Measurements from ENCODE around the gene TRMU. TPM values are rescaled to one million over a fixed set of nuclear protein-coding genes. Genes with fewer than 3 reads are reported as not detected.

TRMU gene
- total and polyA plus RNA-seq, 4 donors: 24.1 to 42.3 (median 34.0) TPM

- Histone ChIP-seq H3K9me3 (ENCODE audit: control insufficient read depth in 4 of 4, insufficient read depth in 3 of 4, low read length in 3 of 4) (no peaks in the 10 kb centered on the region), H3K36me3 (ENCODE audit: control insufficient read depth in 4 of 4, insufficient read depth in 4 of 4, low read length in 4 of 4) (peaks cover 0 to 10% (median 0%) of the 10 kb centered on the region in 4 donors), H3K27ac (ENCODE audit: low read depth in 1 of 2, low read length in 1 of 2) (no peak overlapping the region), H3K4me3 (no peak overlapping the region), H3K27me3 (ENCODE audit: control insufficient read depth in 3 of 3, insufficient read depth in 3 of 3, low read length in 2 of 3) (no peaks in the 10 kb centered on the region), H3K4me1 (ENCODE audit: control insufficient read depth in 5 of 5, insufficient read depth in 5 of 5, low read length in 5 of 5) (peaks cover 0 to 7% (median 0%) of the 10 kb centered on the region in 5 donors), H3K9ac (ENCODE audit: insufficient read depth in 1 of 2, low read length in 2 of 2) (no peak overlapping the region)
- 89 to 93% methylated on average over 11 of the region's 11 CpGs for WGBS, 2 donors
- no peak for TF ChIP-seq CTCF (IDR thresholded peaks at IDR 0.05; ENCODE audit: control extremely low read depth, extremely low read depth)
- no peak for DNase-seq
- ATAC-seq (ENCODE audit: insufficient read depth, low FRiP score): no peak
Observed at GRCh38 chr22:46387748-46388147, 52.2 kb downstream of the TRMU start.

GRCh38 chr22:46388647-46389046, 53.1 kb downstream of the TRMU start:
- Histone ChIP-seq H3K9ac (ENCODE audit: insufficient read depth in 1 of 2, low read length in 2 of 2) (no peak overlapping the region), H3K36me3 (ENCODE audit: control insufficient read depth in 4 of 4, insufficient read depth in 4 of 4, low read length in 4 of 4) (peaks cover 0 to 10% (median 0%) of the 10 kb centered on the region in 4 donors), H3K27ac (ENCODE audit: low read depth in 1 of 2, low read length in 1 of 2) (no peak overlapping the region), H3K4me1 (ENCODE audit: control insufficient read depth in 5 of 5, insufficient read depth in 5 of 5, low read length in 5 of 5) (peaks cover 0 to 7% (median 0%) of the 10 kb centered on the region in 5 donors), H3K27me3 (ENCODE audit: control insufficient read depth in 3 of 3, insufficient read depth in 3 of 3, low read length in 2 of 3) (no peaks in the 10 kb centered on the region), H3K9me3 (ENCODE audit: control insufficient read depth in 4 of 4, insufficient read depth in 3 of 4, low read length in 3 of 4) (no peaks in the 10 kb centered on the region), H3K4me3 (no peak overlapping the region)
- 91 to 93% methylated on average over 10 of the region's 10 CpGs for WGBS, 2 donors
- ATAC-seq (ENCODE audit: insufficient read depth, low FRiP score) (no peak), DNase-seq (no peak)
- TF ChIP-seq CTCF (IDR thresholded peaks at IDR 0.05; ENCODE audit: control extremely low read depth, extremely low read depth): no peak

GRCh38 chr22:46389081-46389480, 53.6 kb downstream of the TRMU start:
- no peak for TF ChIP-seq CTCF (IDR thresholded peaks at IDR 0.05; ENCODE audit: control extremely low read depth, extremely low read depth)
- Histone ChIP-seq H3K9ac (ENCODE audit: insufficient read depth in 1 of 2, low read length in 2 of 2) (no peak overlapping the region), H3K4me1 (ENCODE audit: control insufficient read depth in 5 of 5, insufficient read depth in 5 of 5, low read length in 5 of 5) (peaks cover 0 to 7% (median 0%) of the 10 kb centered on the region in 5 donors), H3K27me3 (ENCODE audit: control insufficient read depth in 3 of 3, insufficient read depth in 3 of 3, low read length in 2 of 3) (no peaks in the 10 kb centered on the region), H3K4me3 (no peak overlapping the region), H3K27ac (ENCODE audit: low read depth in 1 of 2, low read length in 1 of 2) (no peak overlapping the region), H3K36me3 (ENCODE audit: control insufficient read depth in 4 of 4, insufficient read depth in 4 of 4, low read length in 4 of 4) (peaks cover 0 to 13% (median 0%) of the 10 kb centered on the region in 4 donors), H3K9me3 (ENCODE audit: control insufficient read depth in 4 of 4, insufficient read depth in 3 of 4, low read length in 3 of 4) (no peaks in the 10 kb centered on the region)
- DNase-seq (no peak), ATAC-seq (ENCODE audit: insufficient read depth, low FRiP score) (no peak)
- WGBS, 2 donors: 94 to 95% methylated on average over 30 of the region's 30 CpGs

- WGBS, 2 donors: 79 to 88% methylated on average over 20 of the region's 20 CpGs
- no peaks in the 10 kb centered on the region for H3K27me3 ChIP-seq (ENCODE audit: control insufficient read depth in 3 of 3, insufficient read depth in 3 of 3, low read length in 2 of 3)
- no peak for TF ChIP-seq CTCF (IDR thresholded peaks at IDR 0.05; ENCODE audit: control extremely low read depth, extremely low read depth)
- H3K4me1 ChIP-seq (ENCODE audit: control insufficient read depth in 5 of 5, insufficient read depth in 5 of 5, low read length in 5 of 5): peaks cover 0 to 7% (median 0%) of the 10 kb centered on the region in 5 donors
- no peak overlapping the region for H3K9ac ChIP-seq (ENCODE audit: insufficient read depth in 1 of 2, low read length in 2 of 2)
- peaks cover 0 to 13% (median 0%) of the 10 kb centered on the region in 4 donors for H3K36me3 ChIP-seq (ENCODE audit: control insufficient read depth in 4 of 4, insufficient read depth in 4 of 4, low read length in 4 of 4)
- no peaks in the 10 kb centered on the region for H3K9me3 ChIP-seq (ENCODE audit: control insufficient read depth in 4 of 4, insufficient read depth in 3 of 4, low read length in 3 of 4)
- H3K4me3 ChIP-seq: no peak overlapping the region
- no peak overlapping the region for H3K27ac ChIP-seq (ENCODE audit: low read depth in 1 of 2, low read length in 1 of 2)
- no peak for DNase-seq
- no peak for ATAC-seq (ENCODE audit: insufficient read depth, low FRiP score)
Observed at GRCh38 chr22:46390105-46390651, 54.7 kb downstream of the TRMU start.

Data from lung (tissue), 12 donors.